Measurements from ENCODE around the gene TRPV4. TPM values are rescaled to one million over a fixed set of nuclear protein-coding genes. Genes with fewer than 3 reads are reported as not detected.

The TRPV4 gene
- total and polyA plus RNA-seq, 2 experiments from 2014 or later = 0.66 to 1.1 TPM

DNA sequence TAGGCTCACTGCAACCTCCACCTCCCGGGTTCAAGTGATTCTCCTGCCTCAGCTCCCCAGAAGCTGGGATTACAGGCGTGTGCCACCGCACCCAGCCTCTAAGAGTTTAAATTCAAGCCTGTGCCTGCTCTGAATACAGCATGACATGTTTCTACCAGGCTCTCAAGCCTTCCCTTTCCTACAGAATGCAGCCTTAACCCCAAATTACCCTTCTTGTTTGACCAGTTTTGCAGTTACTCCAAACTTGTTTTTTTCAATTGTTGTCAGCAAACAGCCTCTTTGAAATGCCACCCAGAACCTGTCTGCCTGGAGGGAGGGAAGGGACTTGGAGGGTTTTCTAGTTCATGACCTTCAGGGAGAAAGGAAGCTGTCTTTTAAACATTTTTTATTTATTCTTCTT, 31.7 kb upstream of the TRPV4 start (continued):
- TF ChIP-seq ZNF462 (CRISPR knock-in tag; IDR thresholded peaks at IDR 0.05) (no peak), EZH2 (IDR thresholded peaks at IDR 0.05; ENCODE audit: low read depth, unreplicated experiment) (no peak)

GRCh38 chr12:109863847-109864712, 30.9 kb upstream of the TRPV4 start:
- H3K36me3 Mint-ChIP-seq (ENCODE audit: low read depth) = no peaks in the 10 kb centered on the region
- no peak for TF ChIP-seq ETS1 (IDR thresholded peaks at IDR 0.05)
- TF ChIP-seq ZNF331 (CRISPR knock-in tag; IDR thresholded peaks at IDR 0.05; ENCODE audit: low read depth) = no peak
- no peak for TF ChIP-seq STAT1 (IDR thresholded peaks at IDR 0.05; ENCODE audit: unreplicated experiment)
- no peak for TF ChIP-seq ZNF462 (CRISPR knock-in tag; IDR thresholded peaks at IDR 0.05)
- TF ChIP-seq EZH2 (IDR thresholded peaks at IDR 0.05; ENCODE audit: low read depth, unreplicated experiment) = no peak

More at GRCh38 chr12:109863847-109864712, 30.9 kb upstream of the TRPV4 start:
- H3K4me3 Mint-ChIP-seq = no peak overlapping the region; the same call in 2 of the 3 replicates
- H3K9me3 Mint-ChIP-seq = no peaks in the 10 kb centered on the region
- H3K27me3 Mint-ChIP-seq (ENCODE audit: insufficient read depth, low read depth, poor library complexity) = peaks cover 5% of the 10 kb centered on the region
- ATAC-seq = peak; percentile 55
- no peak overlapping the region for H3K27ac Mint-ChIP-seq
- Histone ChIP-seq H3K27me3 (ENCODE audit: insufficient read depth) (no peaks in the 10 kb centered on the region), H4K20me1 (replicated peaks; ENCODE audit: insufficient read depth) (peaks cover 17% of the 10 kb centered on the region; the same call in 1 of the 2 replicates), H3K79me2 (replicated peaks; ENCODE audit: insufficient read depth) (peaks cover 6% of the 10 kb centered on the region), H3K4me3 (no peak overlapping the region), H3F3A (replicated peaks; ENCODE audit: low read depth) (no peaks in the 10 kb centered on the region), H3K36me3 (ENCODE audit: insufficient read depth) (no peaks in the 10 kb centered on the region), H2AFZ (no peak overlapping the region), H3K4me2 (0 out of 2 replicates have a peak overlapping the region, but pooled peaks have one; percentile 20), H3K4me1 (ENCODE audit: insufficient read depth) (no peaks in the 10 kb centered on the region), H3K27ac (ENCODE audit: low read depth) (no peak overlapping the region), H3K9me2 (ENCODE audit: insufficient read depth) (no peaks in the 10 kb centered on the region)
- peaks cover 12% of the 10 kb centered on the region for H3K4me1 Mint-ChIP-seq
- no peak for DNase-seq (ENCODE audit: low spot score)

Data from GM23338 (cell line).